K562 (cell line): ENCODE results near the gene PTPN20. TPM values are rescaled to one million over a fixed set of nuclear protein-coding genes. Genes with fewer than 3 reads are reported as not detected.

Experiments used
- ATAC-seq: fragments of 200-7000 bp; cut with Tn5 transposase; 3 replicates; pipeline ENCODE4 v1.9.1; 2020; ENCODE audit warnings: moderate library complexity
- BruUV-seq: library from RNA; stranded (reverse); fragments of 400-500 nt; replicated peaks from 2 replicates; lab custom pipeline; 2021; lab: Mats Ljungman, UMichigan
- CTCF ChIA-PET: fragments of 300-600 bp; formaldehyde crosslinking; extraction: SDS; loops from one replicate; lab custom pipeline; 2021; ENCODE audit warnings: low intra/inter-chr PET ratio; lab: Yijun Ruan, JAX
- POLR2A ChIA-PET: fragments of 300-600, 350-650 bp; sonication (Branson Sonifier 250); formaldehyde crosslinking; extraction: SDS; loops from one replicate; lab custom pipeline; 2021; ENCODE audit warnings: antibody characterized with exemption, inconsistent platforms; lab: Yijun Ruan, JAX
- DNase-seq, 4 experiments: peaks; one replicate each; pipeline versions ENCODE4 v3.0.0 to v3.0.0-alpha.2; 2011 to 2018; ENCODE audit warnings: low spot score in 3 of 4, mixed read lengths in 3 of 4; ENCODE audit errors: extremely low read depth in 1 of 4
- FAIRE-seq: peaks from 2 replicates; lab custom pipeline; 2011; peaks lifted over from hg19 to GRCh38; lab: Jason Lieb, UNC
- H2AFZ ChIP-seq: 2 replicates; pipeline ENCODE4 v1.6.0; 2011; ENCODE audit warnings: low read depth, low read length, control low read depth, inconsistent platforms
- H3K27ac ChIP-seq: fragments of 200-600 bp; 3 replicates; pipeline ENCODE4 v1.8.0; 2011; ENCODE audit warnings: low read depth, mild to moderate bottlenecking, control low read depth, inconsistent platforms, low read length, moderate library complexity, mixed read lengths; ENCODE audit errors: extremely low read depth
- H3K27me3 ChIP-seq, 2 experiments: fragments of 300-600 bp in 1 of 2; 2 replicates in 1 of 2; 3 replicates in 1 of 2; pipeline versions ENCODE4 v1.6.0 to v1.8.0; 2011; ENCODE audit warnings: inconsistent platforms in 2 of 2, low read length in 2 of 2, mild to moderate bottlenecking in 1 of 2, mixed read lengths in 1 of 2, moderate library complexity in 1 of 2; ENCODE audit not compliant: control insufficient read depth in 2 of 2, insufficient read depth in 2 of 2
- H3K36me3 ChIP-seq: fragments of 300-600 bp; 3 replicates; pipeline ENCODE4 v1.8.0; 2011; ENCODE audit warnings: mild to moderate bottlenecking, low read length, inconsistent platforms; ENCODE audit not compliant: control insufficient read depth, insufficient read depth
- H3K4me1 ChIP-seq, 2 experiments: fragments of 200-600 bp in 1 of 2; replicated peaks in 1 of 2; 2 replicates in 1 of 2; 3 replicates in 1 of 2; pipeline versions ENCODE4 v1.5.1 to v1.8.0; 2011; ENCODE audit warnings: inconsistent platforms in 2 of 2, low read length in 2 of 2, mild to moderate bottlenecking in 1 of 2, mixed read lengths in 1 of 2, moderate library complexity in 1 of 2; ENCODE audit not compliant: control insufficient read depth in 2 of 2, insufficient read depth in 2 of 2
- H3K4me2 ChIP-seq: 2 replicates; pipeline ENCODE4 v1.6.1; 2011; ENCODE audit warnings: low read length, control low read depth, inconsistent platforms, mixed read lengths; ENCODE audit not compliant: insufficient read depth
- H3K4me3 ChIP-seq: fragments of 200-600 bp; sonication (generic), shearing (Covaris generic); 2 replicates; pipeline ENCODE4 v1.5.1; 2016; ENCODE audit warnings: control low read depth, inconsistent platforms
- H3K79me2 ChIP-seq: fragments of 200-600 bp; 3 replicates; pipeline ENCODE4 v1.8.0; 2011; ENCODE audit warnings: low read length, inconsistent platforms; ENCODE audit not compliant: control insufficient read depth, insufficient read depth
- H3K9ac ChIP-seq, 2 experiments: 2 replicates each; pipeline versions ENCODE4 v1.6.0 to v1.6.1; 2011; ENCODE audit warnings: low read depth in 2 of 2, low read length in 2 of 2, control low read depth in 1 of 2, inconsistent platforms in 1 of 2, mild to moderate bottlenecking in 1 of 2, mixed read lengths in 1 of 2; ENCODE audit not compliant: insufficient read depth in 1 of 2
- H3K9me1 ChIP-seq: one replicate; pipeline ENCODE4 v1.6.0; 2011; ENCODE audit warnings: inconsistent platforms, mild to moderate bottlenecking, low read length, moderate library complexity; ENCODE audit not compliant: control insufficient read depth, insufficient read depth
- H3K9me3 ChIP-seq: replicated peaks from 2 replicates; pipeline ENCODE4 v1.5.1; 2011; ENCODE audit warnings: low read depth, low read length, inconsistent platforms; ENCODE audit not compliant: control insufficient read depth, insufficient read depth
- H4K20me1 ChIP-seq: replicated peaks from 2 replicates; pipeline ENCODE4 v1.6.1; 2011; ENCODE audit warnings: low read length, inconsistent platforms, mixed read lengths; ENCODE audit not compliant: control insufficient read depth, insufficient read depth
- BRF2 ChIP-seq: IDR thresholded peaks from 3 replicates; pipeline ENCODE4 v1.6.1; 2011; ENCODE audit warnings: borderline replicate concordance, mild to moderate bottlenecking; ENCODE audit not compliant: insufficient read length, insufficient read depth
- CTCFL ChIP-seq: IDR thresholded peaks from 2 replicates; pipeline ENCODE4 v1.6.1; 2011; ENCODE audit warnings: borderline replicate concordance, low read depth, mild to moderate bottlenecking, moderate library complexity, low read length; ENCODE audit not compliant: insufficient read depth, poor library complexity, severe bottlenecking
- CXXC5 ChIP-seq: fragments of 250-450 bp; sonication (Bioruptor Pico); IDR thresholded peaks from 2 replicates; pipeline ENCODE4 v1.8.0; 2022; ENCODE audit warnings: inconsistent platforms, mild to moderate bottlenecking, moderate library complexity
- DEAF1 ChIP-seq: fragments of 450-650 bp; formaldehyde crosslinking; IDR thresholded peaks from 2 replicates; pipeline ENCODE4 v1.4.0; 2020; ENCODE audit warnings: mild to moderate bottlenecking, moderate library complexity
- MAFG ChIP-seq: fragments of 450-650 bp; conservative IDR thresholded peaks from 2 replicates; pipeline ENCODE4 v1.6.1; 2016; ENCODE audit warnings: missing genetic modification characterization, missing compliant biosample characterization
- MAFK ChIP-seq: IDR thresholded peaks from 2 replicates; pipeline ENCODE4 v1.6.1; 2011; ENCODE audit warnings: low read length, improper control_type of control experiment
- RAD21 ChIP-seq, 2 experiments: fragments of 250-450 bp in 1 of 2; fragments of 450-650 bp in 1 of 2; sonication (Bioruptor Pico) in 1 of 2; formaldehyde crosslinking in 1 of 2; IDR thresholded peaks in 1 of 2; conservative IDR thresholded peaks in 1 of 2; 2 replicates each; pipeline versions ENCODE4 v1.4.0 to v1.8.0; 2020 to 2022; ENCODE audit warnings: mild to moderate bottlenecking in 2 of 2, moderate library complexity in 1 of 2
- STAG1 ChIP-seq: sonication (generic); formaldehyde crosslinking; IDR thresholded peaks from 2 replicates; pipeline ENCODE4 v1.5.0; 2020; ENCODE audit warnings: missing genetic modification reagents, borderline replicate concordance
- WGBS: fragments of 100-300 bp; shearing (Covaris generic); methylation state at CpG from one replicate; pipeline ENCODE4 v1.1.6; 2016; ENCODE audit warnings: low coverage, mixed read lengths; ENCODE audit not compliant: insufficient coverage; ENCODE audit errors: missing lambda C conversion rate; 5-methylcytosine and 5-hydroxymethylcytosine counted together
- in situ Hi-C: fragments of 300-500 bp; cut with MboI; formaldehyde crosslinking; loops from 4 replicates; pipeline ENCODE4 v1.15.0; 2018; ENCODE audit warnings: inconsistent platforms, mixed read lengths
- intact Hi-C: fragments of 100-400 bp; cut with micrococcal nuclease; formaldehyde crosslinking; loops from 2 replicates; pipeline ENCODE4 v1.14.2; 2022
- polyA plus RNA-seq, 8 experiments: library from polyadenylated mRNA; depleted of rRNA in 4 of 8; stranded (reverse) in 5 of 8; unstranded in 3 of 8; fragments of >200 nt; fragmentation: Nextera tagmentation in 2 of 8; fragmentation: Illumina TruSeq in 1 of 8; extraction: Ambion mirVana in 2 of 8; extraction: Trizol in 1 of 8; gene quantifications; 2 replicates each; pipeline versions ENCODE4 v1.2.1 to v1.2.3, GENCODE V29; 2011 to 2014; ENCODE audit warnings: inconsistent platforms in 1 of 8, missing spikeins in 1 of 8
- total RNA-seq, 7 experiments: library from RNA; depleted of rRNA in 6 of 7; stranded (reverse); fragments of >200 nt in 6 of 7; fragmentation: Illumina TruSeq in 2 of 7; extraction: Trizol in 2 of 7; gene quantifications; 2 replicates each; pipeline versions ENCODE4 v1.2.1 to v1.2.3, GENCODE V29; 2011 to 2021; ENCODE audit warnings: low replicate concordance in 1 of 7

The PTPN20 gene
- total and polyA plus RNA-seq, 9 of the 15 experiments (the other 6 are each of a cell fraction or from before 2014, with no cell fraction given) = 0.03 to 0.18 (median 0.10) TPM; not detected in 6

- no peak for TF ChIP-seq BRF2
These were observed 112.8 kb downstream of the PTPN20 start (continued) for GRCh38 chr10:47024046-47024322.

- Histone ChIP-seq H3K4me2 (no peak overlapping the region), H3K9ac (no peak overlapping the region), H3K9me3 (no peaks in the 10 kb centered on the region), H3K27me3 (peaks cover 0 to 39% of the 10 kb centered on the region in 2 experiments; a peak in 2 of 5 replicates), H3K4me1 (peaks cover 3 to 6% of the 10 kb centered on the region in 2 experiments; a peak in 1 of 5 replicates), H3K36me3 (no peaks in the 10 kb centered on the region), H3K79me2 (no peaks in the 10 kb centered on the region), H4K20me1 (peaks cover 8% of the 10 kb centered on the region), H3K27ac (no peak overlapping the region), H3K9me1 (peaks cover 2% of the 10 kb centered on the region), H2AFZ (no peak overlapping the region), H3K4me3 (no peak overlapping the region)
- 9% methylated on average over 9 of the region's 9 CpGs for whole genome bisulfite sequencing
- DNase-seq (peak; percentile 70 to 88 (median 84)), FAIRE-seq (peak; percentile 97), ATAC-seq (peak; percentile 93)
- CTCF ChIA-PET = interaction anchor here (1.4 to 2.6 kb wide), 2 partner anchors 288 to 316 kb away, joined by 6 to 14 read pairs; no protein-coding TSS in a partner anchor
- in situ Hi-C loops = no loop called here
- POLR2A ChIA-PET = interaction anchor here (0.6 to 1.0 kb wide), 2 partner anchors 9 to 13 kb away, joined by 3 read pairs; no protein-coding TSS in a partner anchor
- intact Hi-C loops = loop anchor here (2.0 kb wide), 2 partner anchors 288 to 316 kb away; no protein-coding TSS in a partner anchor
- BruUV-seq = no TSS peak
- TF ChIP-seq DEAF1 (0 out of 2 replicates have a peak, but pooled peaks have one; percentile 22), MAFG (tag) (peak; percentile 83), CXXC5 (CRISPR knock-in tag) (no peak), MAFK (peak; percentile 60), CTCFL (peak; percentile 65), STAG1 (CRISPR knock-in tag) (peak; percentile 56; the same call in 1 of the 2 replicates), RAD21 (CRISPR knock-in tag; conservative IDR thresholded peaks at IDR 0.05 in 1 of 2, IDR thresholded peaks at IDR 0.05 in 1 of 2) (peak; percentile 57 to 80)
These were observed 113.4 kb downstream of the PTPN20 start for GRCh38 chr10:47024399-47025252.
